Fibroblast of skin of left biceps (primary cell): ENCODE measurements around the gene GCAT.
"Not testable (repeated sequence)": the region's sequence is repeated elsewhere in the genome, so short reads cannot be mapped to it uniquely, and the experiment has no call there.

Experiments used
- DNase-seq, 2 experiments: peaks; one replicate each; pipeline ENCODE4 v3.0.0-alpha.2; 2013; ENCODE audit warnings: low read depth in 2 of 2

GCAT gene

DNA sequence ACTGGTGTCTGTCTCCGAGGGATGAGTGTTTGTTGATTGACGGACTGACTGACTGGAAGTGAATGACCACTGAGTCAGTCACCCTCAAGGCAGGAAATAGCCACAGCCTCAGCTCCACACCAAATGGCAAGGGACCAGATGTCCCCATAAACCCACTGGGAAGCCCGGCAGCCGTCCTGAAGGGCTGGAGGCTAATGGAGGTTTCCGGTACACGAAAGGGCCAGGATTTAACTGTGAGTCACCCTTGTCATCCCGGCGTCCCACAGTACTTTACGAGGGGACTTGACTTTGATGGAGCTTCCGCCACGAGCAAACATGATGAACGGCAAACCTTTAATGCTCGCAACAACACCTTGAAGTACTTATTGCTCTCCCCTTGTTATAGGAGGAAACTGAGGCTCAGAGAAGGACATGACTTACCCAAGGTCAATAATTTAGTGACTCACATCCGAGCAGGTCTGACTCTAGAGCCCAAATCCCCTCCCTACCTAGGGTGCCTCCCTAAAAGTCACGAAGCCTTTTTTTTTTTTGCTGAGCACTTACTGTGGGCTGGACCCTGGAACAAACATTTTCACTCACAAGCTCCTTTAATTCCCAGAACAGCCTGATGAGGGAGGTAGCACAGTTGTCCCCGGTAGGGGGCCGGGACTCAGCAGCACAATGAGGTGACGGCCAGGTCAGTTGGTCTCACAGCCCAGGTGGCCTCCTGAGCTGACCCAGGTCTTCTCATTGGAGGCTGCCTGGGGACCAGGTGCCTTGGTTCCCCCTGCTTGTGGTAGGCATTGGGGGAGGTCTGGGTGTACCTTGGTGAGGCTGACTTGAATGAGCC, 25.2 kb upstream of the GCAT start:
- no peak for DNase-seq

DNA sequence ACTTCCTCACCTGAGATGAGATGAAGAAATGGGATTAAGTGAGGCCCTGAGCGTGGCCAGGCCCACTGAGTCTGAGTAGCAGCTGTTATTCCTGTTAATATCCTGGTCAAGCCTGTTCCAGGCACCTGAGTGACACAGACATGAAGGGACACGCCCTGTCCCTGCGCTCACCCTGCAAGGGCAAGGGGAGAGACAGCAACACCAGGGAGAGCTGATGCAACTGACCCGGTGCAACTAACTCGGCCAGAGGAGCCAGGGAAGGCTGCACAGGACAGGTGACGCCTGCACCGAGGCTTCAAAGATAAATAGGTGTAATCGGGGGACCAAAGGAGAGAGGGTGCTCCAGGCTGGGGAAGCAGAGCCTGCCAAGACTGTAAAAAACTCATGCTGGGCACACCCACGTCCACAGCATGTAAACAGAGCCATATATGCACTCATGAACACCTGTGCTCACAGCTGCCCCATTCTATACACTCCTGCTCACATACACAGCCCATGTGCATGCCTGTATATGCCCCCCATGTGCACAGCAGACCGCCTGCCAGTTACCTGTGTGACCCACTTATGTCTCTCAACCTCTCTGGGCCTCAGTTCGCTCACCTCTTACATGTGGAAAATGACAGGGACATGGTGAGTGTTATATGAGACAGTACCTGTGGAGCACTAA, 22.8 kb upstream of the GCAT start:
- DNase-seq: no peak

GRCh38 chr22:37790234-37790633, 17.5 kb upstream of the GCAT start:
- DNase-seq: no peak

DNA sequence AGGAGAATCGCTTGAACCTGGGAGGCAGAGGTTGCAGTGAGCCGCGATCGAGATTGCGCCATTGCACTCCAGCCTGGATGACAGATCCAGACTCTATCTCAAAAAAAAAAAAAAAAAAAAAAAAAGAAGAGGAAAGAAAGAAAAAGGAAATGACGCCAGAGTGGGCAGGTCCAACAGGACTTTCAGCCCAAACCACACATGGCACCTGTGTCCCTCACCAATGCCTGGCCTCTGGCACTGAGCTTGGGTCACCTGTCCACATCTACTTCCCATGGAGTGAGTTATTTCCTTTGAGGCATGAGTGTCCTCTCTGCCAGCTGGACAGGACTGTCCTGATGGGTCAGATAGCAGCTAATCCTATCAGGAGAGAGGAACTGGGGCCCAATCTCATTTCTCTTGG, 15.2 kb upstream of the GCAT start:
- no peak for DNase-seq

DNA sequence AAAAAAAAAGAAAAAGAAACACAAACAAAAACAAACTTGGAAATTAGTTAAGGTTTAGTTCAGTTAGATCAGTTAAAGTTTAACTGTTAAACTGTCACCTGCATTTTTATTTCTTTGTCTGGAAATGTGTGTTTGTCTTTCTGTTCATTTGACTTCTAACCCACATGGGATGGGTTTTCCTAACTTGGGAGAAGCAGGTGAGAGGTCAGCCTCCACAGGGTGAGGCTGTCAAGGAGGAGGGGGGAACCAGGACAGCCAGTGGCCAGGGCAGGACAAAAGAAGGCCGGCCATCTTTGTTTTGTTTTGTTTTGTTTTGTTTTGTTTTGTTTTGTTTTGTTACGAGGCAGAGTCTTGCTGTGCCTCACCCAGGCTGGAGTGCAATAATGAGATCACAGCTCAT, 13.4 kb upstream of the GCAT start:
- no peak for DNase-seq

- DNase-seq: no peak
Observed at GRCh38 chr22:37796079-37796478, 11.7 kb upstream of the GCAT start.

DNA sequence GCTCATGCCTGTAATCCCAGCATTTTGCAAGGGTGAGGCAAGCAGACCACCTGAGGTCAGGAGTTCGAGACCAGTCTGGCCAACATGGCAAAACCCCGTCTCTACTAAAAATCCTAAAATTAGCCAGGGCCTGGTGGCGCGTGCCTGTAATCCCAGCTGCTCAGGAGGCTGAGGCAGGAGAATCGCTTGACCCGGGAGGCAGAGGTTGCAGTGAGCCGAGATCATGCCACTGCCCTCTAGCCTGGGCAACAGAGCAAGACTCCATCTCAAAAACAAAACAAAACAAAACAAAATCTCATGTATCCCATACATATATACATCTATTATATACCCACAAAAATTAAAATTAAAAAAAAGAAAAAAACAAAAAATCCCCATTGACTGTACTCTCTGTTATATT, 10.5 kb upstream of the GCAT start:
- DNase-seq: not testable (repeated sequence)

DNA sequence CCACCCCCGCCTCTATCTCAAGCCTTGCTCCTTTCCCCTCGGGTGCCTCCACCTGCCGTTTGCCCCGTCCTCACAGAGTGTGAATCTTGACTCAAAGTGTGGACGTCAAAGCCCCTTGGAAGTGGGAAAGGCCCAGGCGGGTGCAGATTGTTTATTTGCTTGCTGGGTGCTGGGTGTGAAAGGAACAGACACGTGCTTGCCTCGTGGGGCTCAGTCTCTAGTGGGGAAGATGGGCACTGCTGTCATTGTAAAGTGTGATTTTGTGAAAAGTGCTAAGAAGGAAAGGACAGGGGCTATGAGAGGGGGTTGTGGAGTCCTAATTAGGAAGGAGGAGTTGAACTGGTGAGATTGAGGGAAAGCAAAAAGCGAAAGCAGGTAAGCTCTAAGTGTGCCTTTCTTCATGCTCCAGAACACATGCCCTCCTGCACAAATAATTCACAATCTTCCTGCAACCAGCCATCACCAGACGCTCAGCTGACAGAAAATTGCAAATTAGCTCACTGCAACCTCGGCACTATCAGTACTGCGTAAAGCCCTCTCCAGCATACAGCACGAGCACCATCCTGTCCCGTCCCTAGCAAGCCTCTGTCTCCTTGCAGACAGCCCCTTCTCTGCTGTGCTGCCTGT, 9.7 kb upstream of the GCAT start:
- DNase-seq: no peak

DNA sequence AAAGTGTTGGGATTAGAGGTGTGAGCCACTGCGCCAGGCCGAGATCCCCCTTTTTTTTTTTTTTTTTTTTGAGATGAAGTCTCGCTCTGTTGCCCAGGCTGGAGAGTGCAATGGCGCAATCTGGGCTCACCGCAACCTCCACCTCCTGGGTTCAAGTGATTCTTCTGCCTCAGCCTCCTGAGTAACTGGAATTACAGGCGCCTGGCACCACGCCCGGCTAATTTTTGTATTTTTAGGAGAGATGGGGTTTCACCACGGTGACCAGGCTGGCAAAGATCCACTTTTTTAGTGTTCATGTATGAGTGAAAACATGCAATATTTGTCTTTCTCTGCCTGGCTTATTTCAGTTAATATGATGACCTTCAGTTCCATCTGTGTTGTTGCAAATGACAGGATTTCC, 7.8 kb upstream of the GCAT start:
- not testable (repeated sequence) for DNase-seq

GRCh38 chr22:37801946-37802309, 5.8 kb upstream of the GCAT start:
- DNase-seq: no peak

GRCh38 chr22:37802310-37803194, 5.2 kb upstream of the GCAT start:
- no peak for DNase-seq

DNA sequence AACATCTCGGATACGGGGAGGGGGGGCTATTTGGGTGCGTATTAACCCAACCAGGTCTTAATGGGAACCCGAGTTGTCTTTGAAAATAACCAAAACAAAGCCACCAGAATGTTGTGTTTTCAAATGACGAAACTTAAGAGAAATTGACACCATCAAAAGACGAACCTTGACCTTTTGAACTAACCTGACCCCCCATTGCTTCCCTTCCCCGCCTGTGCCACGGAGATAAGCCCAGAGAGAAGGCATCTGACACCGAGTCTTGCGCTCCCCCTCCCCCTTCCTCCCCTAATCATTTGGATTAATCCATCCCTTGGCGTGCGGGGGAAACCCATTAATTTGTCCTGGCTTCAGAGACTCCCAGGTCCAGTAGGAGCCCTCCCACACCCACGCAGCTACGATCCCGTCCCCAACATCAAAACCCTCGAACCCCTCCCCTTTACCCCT, 4.5 kb upstream of the GCAT start:
- no peak for DNase-seq

DNA sequence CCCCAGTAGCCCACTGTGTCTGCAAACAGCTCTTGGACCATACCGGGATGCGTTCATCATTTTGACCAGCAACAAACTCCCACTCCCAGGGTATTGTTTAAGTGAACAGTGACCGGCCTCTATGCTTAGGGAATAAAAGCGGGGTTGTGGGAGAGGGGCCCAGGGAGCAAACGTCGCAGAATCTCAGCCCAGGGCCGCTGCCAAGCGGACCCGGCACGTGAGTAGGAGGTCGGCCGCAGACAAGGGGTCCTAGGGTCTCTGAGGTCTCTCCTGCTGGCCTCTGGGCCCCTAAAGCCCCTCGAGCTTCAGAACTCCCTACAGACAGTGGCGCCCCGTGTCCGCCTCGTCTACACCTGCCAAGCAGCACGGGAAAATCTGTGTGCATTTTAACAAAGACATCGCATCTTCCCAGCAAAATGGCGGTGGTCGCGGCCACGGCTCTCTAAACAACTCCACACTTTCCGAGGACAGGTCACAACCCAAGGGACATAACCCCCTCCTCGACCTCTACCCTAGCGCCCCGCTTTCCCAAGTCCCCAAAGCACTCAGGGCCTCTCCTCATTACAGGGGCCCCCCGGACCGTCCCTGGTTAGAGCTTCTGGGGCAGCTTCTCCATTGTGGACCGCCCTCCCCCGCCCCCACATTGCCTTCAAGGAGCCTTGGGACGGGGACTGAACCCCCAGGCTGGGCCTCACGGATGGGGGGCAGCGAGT, 3.9 kb upstream of the GCAT start:
- no peak for DNase-seq

DNA sequence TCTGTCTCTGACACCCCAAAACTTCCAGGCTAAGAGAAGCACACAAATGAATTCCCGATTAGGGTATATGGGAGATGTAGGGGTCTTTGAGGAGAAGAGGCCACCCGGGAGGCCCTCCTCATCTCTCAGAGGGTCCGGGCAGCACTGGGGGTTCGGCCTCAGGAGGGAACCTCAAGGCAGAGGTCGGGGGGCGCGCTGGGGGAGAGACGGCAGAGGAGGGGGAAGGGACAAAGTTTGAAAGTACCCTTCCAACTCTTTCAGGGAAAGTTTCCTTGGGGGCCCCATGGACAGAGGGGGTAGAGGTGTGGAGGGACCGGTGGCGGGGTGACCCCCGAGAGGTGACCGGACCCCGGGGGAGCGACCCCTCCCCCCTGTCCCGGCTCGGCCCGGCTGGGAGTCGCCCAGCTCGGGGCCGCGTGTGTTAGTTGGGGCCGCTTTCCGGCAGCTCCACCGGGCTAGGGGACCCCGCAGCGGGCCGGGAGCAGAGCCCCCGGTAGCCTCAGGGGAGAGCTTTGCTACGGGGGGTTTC, 3.3 kb upstream of the GCAT start:
- no peak for DNase-seq

GRCh38 chr22:37804881-37805809, 2.6 kb upstream of the GCAT start:
- peak; percentile 59 to 64 for DNase-seq

DNA sequence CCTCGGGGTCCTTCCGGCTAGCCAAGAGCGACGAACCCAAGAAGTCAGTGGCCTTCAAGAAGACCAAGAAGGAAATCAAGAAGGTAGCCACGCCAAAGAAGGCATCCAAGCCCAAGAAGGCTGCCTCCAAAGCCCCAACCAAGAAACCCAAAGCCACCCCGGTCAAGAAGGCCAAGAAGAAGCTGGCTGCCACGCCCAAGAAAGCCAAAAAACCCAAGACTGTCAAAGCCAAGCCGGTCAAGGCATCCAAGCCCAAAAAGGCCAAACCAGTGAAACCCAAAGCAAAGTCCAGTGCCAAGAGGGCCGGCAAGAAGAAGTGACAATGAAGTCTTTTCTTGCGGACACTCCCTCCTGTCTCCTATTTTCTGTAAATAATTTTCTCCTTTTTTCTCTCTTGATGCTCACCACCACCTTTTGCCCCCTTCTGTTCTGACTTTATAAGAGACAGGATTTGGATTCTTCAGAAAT, 1.9 kb upstream of the GCAT start:
- no peak for DNase-seq

DNA sequence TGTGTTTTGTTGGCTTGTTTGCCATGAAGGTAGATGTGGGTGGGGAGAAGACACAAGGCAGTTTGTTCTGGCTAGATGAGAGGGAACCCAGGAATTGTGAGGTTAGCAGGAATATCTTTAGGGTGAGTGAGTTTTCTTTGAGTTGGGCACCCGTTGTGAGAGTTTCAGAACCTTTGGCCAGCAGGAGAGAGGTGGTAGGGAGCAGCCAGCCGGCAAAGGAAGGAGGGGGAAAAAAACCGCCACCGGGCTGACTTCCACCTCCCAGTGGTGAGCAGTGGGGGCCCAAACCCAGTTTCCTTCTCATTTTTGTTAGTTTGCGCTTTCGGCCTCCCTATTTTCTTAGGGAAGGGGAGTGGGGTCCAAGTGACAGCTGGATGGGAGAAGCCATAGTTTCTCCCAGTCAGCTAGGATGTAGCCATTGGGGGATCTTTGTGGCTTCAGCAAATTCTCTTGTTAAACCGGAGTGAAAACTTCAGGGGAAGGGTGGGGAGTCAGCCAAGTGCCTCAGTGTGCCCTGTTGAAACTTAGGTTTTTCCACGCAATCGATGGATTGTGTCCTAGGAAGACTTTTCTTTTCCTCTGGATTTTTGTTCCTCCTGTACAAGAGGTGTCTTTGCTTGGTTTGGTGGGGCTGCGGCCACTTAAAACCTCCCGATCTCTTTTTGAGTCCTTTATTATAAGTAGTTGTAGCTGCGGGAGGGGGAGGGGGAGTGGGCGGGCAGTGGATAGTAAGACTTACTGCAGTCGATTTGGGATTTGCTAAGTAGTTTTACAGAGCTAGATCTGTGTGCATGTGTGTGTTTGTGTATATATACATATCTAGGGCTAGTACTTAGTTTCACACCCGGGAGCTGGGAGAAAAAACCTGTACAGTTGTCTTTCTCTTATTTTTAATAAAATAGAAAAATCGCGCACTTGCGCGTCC, 1.1 kb upstream of the GCAT start:
- DNase-seq: no peak

GRCh38 chr22:37808294-37808657, 542 bp downstream of the GCAT start:
- no peak for DNase-seq
